Measurements from ENCODE around the gene GPR161. TPM values are rescaled to one million over a fixed set of nuclear protein-coding genes. Genes with fewer than 3 reads are reported as not detected.
A peak's percentile ranks its signal among the peaks of the same experiment; 100 is the strongest.

Gene GPR161
- total and polyA plus RNA-seq, 9 of the 15 experiments (the other 6 are each of a cell fraction or from before 2014, with no cell fraction given): 0.15 to 2.4 (median 0.76) TPM

DNA sequence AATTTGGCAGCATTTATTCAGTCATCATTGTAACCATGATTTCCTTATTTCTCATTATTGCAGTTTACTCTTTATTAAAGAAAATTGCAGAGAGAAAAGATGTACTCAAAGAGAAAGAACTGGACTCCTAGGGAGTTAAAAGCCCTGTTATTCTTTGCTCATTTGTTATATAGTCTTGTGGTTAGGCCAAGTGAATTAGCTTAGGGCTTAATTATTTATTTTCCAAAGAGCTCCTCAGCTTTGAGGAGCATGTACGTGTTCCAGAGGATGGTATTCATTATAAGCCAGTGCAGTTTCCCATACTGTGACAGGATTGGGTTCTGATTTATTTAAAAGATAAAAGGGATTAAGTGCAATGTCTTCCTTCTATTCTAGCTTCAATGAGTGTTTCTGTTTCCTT is 86.4 kb downstream of the GPR161 start (continued):
- TF ChIP-seq, protein P1, sequence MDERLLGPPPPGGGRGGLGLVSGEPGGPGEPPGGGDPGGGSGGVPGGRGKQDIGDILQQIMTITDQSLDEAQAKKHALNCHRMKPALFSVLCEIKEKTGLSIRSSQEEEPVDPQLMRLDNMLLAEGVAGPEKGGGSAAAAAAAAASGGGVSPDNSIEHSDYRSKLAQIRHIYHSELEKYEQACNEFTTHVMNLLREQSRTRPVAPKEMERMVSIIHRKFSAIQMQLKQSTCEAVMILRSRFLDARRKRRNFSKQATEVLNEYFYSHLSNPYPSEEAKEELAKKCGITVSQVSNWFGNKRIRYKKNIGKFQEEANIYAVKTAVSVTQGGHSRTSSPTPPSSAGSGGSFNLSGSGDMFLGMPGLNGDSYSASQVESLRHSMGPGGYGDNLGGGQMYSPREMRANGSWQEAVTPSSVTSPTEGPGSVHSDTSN (CRISPR knock-in tag; IDR thresholded peaks at IDR 0.05; ENCODE audit: low read depth): no peak
- TF ChIP-seq, protein P1 (tag; conservative IDR thresholded peaks at IDR 0.05; ENCODE audit: low read depth): no peak
- TF ChIP-seq CHD2 (IDR thresholded peaks at IDR 0.05; ENCODE audit: low read depth, low read length) (no peak), ZNF696 (CRISPR knock-in tag; conservative IDR thresholded peaks at IDR 0.05) (no peak)

DNA sequence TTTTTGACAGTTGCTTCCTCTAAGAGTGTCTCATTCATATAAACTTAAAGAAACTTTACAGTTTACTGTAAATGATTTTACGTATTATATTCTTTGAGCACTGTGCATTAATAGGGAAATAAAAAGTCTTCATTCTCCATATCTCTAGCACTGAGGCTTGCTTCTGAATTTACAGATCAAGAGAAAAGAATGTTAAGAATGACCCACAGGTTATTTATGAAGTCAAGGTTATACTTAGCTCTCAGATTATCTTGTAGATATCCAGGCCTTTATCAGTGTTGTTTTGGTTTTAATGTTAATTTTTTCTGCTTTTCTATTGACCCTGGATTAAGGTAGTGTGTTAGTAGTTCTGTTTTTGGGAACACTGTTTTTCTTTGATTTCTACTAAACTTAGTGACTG is 91.4 kb downstream of the GPR161 start:
- 87% methylated on average over 1 of the region's 1 CpG for WGBS (ENCODE audit: insufficient coverage, low coverage, missing lambda C conversion rate)
- FAIRE-seq (peak; percentile 23), DNase-seq (ENCODE audit: extremely low read depth in 1 of 4, low spot score in 3 of 4) (no peak), ATAC-seq (no peak)
- H3K36me3 ChIP-seq (ENCODE audit: control insufficient read depth, insufficient read depth, low read length): peaks cover 72% of the 10 kb centered on the region
- H3K9me3 ChIP-seq (replicated peaks; ENCODE audit: control insufficient read depth, insufficient read depth, low read depth, low read length): no peaks in the 10 kb centered on the region
- H3K9me1 ChIP-seq (ENCODE audit: control insufficient read depth, insufficient read depth, low read length): no peaks in the 10 kb centered on the region
- no peak overlapping the region for H3K27ac ChIP-seq (ENCODE audit: extremely low read depth, low read depth, low read length)
- no peak overlapping the region for H3K4me2 ChIP-seq (ENCODE audit: insufficient read depth, low read length)
- in situ Hi-C loops (cut with MboI) (no loop called here), intact Hi-C loops (cut with micrococcal nuclease) (no loop called here)
- no peak overlapping the region for H2AFZ ChIP-seq (ENCODE audit: low read depth, low read length)
- H3K4me3 ChIP-seq: no peak overlapping the region
- POLR2A ChIA-PET: interaction anchor here (0.9 kb wide), 1 partner anchor 20 kb away, joined by 3 read pairs; no protein-coding TSS in a partner anchor
- no peaks in the 10 kb centered on the region for H3K27me3 ChIP-seq (ENCODE audit: control insufficient read depth in 2 of 2, insufficient read depth in 2 of 2, low read length in 2 of 2)
- no peaks in the 10 kb centered on the region for H3K4me1 ChIP-seq (replicated peaks in 1 of 2; ENCODE audit: control insufficient read depth in 2 of 2, insufficient read depth in 2 of 2, low read length in 2 of 2)
- BruUV-seq (replicated peaks): no TSS peak
- TF ChIP-seq, protein P2, sequence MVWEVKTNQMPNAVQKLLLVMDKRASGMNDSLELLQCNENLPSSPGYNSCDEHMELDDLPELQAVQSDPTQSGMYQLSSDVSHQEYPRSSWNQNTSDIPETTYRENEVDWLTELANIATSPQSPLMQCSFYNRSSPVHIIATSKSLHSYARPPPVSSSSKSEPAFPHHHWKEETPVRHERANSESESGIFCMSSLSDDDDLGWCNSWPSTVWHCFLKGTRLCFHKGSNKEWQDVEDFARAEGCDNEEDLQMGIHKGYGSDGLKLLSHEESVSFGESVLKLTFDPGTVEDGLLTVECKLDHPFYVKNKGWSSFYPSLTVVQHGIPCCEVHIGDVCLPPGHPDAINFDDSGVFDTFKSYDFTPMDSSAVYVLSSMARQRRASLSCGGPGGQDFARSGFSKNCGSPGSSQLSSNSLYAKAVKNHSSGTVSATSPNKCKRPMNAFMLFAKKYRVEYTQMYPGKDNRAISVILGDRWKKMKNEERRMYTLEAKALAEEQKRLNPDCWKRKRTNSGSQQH (CRISPR knock-in tag; IDR thresholded peaks at IDR 0.05): no peak
- TF ChIP-seq ETV6 (IDR thresholded peaks at IDR 0.05; ENCODE audit: borderline replicate concordance in 1 of 2, low read depth in 2 of 2, low read length in 1 of 2) (no peak), ETV6 (CRISPR knock-in tag; IDR thresholded peaks at IDR 0.05; ENCODE audit: borderline replicate concordance) (no peak), CBFB (CRISPR knock-in tag; IDR thresholded peaks at IDR 0.05) (no peak), POLR2AphosphoS2 (IDR thresholded peaks at IDR 0.05; ENCODE audit: low read length) (no peak), ZNF121 (CRISPR knock-in tag; conservative IDR thresholded peaks at IDR 0.05) (no peak), SMARCA4 (IDR thresholded peaks at IDR 0.05) (no peak), ARID2 (IDR thresholded peaks at IDR 0.05) (no peak), CREM (IDR thresholded peaks at IDR 0.05; ENCODE audit: low read depth) (no peak)
- TF ChIP-seq, protein P3, sequence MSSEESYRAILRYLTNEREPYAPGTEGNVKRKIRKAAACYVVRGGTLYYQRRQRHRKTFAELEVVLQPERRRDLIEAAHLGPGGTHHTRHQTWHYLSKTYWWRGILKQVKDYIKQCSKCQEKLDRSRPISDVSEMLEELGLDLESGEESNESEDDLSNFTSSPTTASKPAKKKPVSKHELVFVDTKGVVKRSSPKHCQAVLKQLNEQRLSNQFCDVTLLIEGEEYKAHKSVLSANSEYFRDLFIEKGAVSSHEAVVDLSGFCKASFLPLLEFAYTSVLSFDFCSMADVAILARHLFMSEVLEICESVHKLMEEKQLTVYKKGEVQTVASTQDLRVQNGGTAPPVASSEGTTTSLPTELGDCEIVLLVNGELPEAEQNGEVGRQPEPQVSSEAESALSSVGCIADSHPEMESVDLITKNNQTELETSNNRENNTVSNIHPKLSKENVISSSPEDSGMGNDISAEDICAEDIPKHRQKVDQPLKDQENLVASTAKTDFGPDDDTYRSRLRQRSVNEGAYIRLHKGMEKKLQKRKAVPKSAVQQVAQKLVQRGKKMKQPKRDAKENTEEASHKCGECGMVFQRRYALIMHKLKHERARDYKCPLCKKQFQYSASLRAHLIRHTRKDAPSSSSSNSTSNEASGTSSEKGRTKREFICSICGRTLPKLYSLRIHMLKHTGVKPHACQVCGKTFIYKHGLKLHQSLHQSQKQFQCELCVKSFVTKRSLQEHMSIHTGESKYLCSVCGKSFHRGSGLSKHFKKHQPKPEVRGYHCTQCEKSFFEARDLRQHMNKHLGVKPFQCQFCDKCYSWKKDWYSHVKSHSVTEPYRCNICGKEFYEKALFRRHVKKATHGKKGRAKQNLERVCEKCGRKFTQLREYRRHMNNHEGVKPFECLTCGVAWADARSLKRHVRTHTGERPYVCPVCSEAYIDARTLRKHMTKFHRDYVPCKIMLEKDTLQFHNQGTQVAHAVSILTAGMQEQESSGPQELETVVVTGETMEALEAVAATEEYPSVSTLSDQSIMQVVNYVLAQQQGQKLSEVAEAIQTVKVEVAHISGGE (CRISPR knock-in tag; IDR thresholded peaks at IDR 0.05): no peak
- H3K79me2 ChIP-seq (ENCODE audit: control insufficient read depth, insufficient read depth, low read length): no peaks in the 10 kb centered on the region
- no peak overlapping the region for H3K9ac ChIP-seq (ENCODE audit: insufficient read depth in 1 of 2, low read depth in 2 of 2, low read length in 2 of 2)
- CTCF ChIA-PET (ENCODE audit: low intra/inter-chr PET ratio): no interaction called here
- no peaks in the 10 kb centered on the region for H4K20me1 ChIP-seq (replicated peaks; ENCODE audit: control insufficient read depth, insufficient read depth, low read length)

Data from K562 (cell line).